Mucosa of gallbladder (tissue), 1 donor: ENCODE measurements around the gene AOPEP. TPM values are rescaled to one million over a fixed set of nuclear protein-coding genes. Genes with fewer than 3 reads are reported as not detected.
A peak's percentile ranks its signal among the peaks of the same experiment; 100 is the strongest.

Experiments
- DNase-seq: peaks from one replicate; pipeline ENCODE4 v3.0.0-alpha.2; 2020; ENCODE audit warnings: low spot score
- total RNA-seq: library from RNA; stranded (reverse); gene quantifications from one replicate; pipeline ENCODE4 v1.2.1, GENCODE V29; 2021
- donor health status: DM: no; HTN: no; CAD: no.

Gene AOPEP
- total RNA-seq, 1 donor from 2014 or later, result 105 TPM

DNA sequence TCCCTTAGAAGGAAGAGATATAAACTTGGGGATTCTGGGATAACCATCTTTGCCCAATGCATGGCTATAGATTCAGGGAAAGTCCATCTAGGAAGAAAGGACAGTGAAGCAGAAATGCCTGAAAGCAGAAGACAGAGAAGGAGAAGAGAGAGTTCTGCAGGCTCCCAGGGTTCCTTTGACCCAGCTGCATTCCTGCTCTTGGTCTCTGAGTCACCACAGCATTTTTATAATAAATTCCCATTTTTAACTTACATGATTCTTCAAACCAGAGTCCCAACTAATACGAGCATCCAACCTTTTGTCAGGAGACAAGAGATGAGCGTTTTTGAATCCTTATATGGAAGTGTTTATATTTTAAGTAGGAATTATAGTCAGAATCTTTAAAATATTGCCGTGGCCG, 12.0 kb upstream of the AOPEP start:
- DNase-seq, result no peak

DNA sequence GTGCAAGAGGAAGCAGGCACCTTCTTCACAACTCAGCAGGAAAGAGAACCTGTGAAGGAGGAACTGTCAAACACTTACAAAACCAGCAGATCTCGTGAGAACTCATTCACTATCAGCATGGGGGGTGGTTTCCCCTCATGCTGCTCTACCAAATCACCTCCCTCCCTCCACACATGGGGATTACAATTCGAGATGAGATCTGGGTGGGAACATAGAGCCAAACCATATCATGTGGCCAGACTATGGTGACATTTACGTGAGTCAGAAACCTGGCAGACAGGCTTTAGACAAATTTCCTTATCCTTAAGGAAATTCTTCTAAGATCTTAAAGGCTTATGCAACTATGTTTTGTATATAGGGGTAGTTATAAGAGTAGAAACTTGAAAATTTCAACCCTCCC, 8.7 kb upstream of the AOPEP start:
- DNase-seq, result no peak

DNA sequence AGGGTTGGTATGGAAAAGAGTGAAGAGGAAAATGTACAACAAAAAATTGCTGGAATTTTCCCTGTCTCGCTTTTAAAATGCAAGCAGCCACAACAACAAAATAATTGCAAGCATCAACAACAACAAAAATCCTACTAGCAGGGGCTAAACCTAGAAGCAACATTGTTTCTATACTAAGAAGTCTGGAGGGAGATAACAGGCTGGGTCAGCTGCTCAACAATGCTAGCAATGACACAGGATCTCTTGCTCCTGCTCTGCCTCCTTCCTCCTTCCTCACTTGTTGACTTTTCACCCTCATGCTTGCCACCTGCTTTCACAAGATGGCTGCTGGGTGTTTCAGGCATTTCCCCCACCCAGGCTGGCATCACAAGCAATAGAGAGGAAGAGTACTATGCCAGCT, 7.6 kb upstream of the AOPEP start:
- DNase-seq, result no peak

DNA sequence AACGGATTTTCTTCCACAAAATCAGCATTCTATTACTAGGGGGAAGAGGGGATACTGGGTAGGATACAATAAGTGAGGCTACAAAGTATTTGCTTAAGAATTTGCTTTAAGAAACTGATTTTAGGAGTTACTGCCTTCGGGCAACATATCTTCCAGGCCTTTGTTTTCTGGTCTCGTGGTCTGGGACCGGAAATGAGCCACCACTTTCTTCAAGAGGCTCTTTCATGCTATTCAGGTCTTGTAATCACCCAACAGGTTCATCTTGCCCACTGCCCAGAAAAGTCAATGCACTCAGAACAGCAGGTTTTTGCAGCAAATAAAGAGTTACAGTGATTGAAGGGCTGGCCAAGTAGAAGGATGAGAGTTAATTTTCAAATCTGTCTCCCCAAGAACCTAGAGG, 6.6 kb upstream of the AOPEP start:
- no peak for DNase-seq

DNA sequence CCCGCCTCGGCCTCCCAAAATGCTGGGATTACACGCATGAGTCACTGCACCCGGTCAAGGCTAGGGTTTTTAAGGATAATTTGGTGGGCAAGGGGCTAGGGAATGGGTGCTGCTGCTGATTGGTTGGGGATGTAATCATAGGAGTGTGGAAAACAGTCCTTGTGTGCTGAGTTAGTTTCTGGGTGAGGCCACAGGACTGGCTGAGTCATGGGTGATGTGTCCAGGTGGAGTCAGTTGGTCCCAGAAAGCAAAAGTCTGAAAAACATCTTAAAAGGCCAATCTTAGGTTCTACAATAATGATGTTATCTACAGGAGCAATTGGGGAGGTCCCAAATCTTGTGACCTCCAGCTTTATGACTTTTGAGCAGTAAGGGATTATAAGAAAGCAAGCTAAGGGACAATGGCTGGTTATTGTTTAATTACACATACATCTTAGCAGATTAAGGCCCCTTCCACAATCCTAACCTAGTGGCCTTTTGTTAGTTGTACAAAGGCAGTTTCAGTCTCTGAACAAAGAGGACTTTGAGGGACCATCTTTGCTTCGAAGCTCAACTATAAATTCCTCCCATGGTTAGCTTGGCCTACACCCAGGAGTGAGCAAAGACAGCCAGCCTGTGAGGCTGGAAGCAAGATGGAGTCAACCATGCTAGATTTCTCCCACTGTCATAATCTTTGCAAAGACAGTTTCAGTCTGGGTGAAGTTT, 5.5 kb upstream of the AOPEP start:
- DNase-seq, result no peak

DNA sequence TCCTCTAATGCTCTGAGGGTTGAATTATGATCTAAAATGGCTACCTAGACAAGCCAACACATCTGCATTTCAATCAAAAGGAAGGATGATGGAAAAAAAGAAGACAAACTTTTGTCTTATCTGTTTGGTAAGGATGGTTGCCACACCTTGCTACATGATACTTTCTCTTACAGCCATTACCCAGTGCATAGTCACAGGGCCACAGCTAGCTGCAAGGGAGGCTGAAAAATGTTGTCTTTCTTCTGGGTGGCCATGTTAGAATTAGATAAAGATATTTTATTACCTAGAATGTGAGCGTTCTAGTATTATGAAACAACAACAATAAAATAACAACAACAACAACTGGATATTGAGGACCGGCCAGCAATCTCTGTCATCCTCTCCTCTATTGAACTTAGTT, 4.7 kb upstream of the AOPEP start:
- DNase-seq, result no peak

DNA sequence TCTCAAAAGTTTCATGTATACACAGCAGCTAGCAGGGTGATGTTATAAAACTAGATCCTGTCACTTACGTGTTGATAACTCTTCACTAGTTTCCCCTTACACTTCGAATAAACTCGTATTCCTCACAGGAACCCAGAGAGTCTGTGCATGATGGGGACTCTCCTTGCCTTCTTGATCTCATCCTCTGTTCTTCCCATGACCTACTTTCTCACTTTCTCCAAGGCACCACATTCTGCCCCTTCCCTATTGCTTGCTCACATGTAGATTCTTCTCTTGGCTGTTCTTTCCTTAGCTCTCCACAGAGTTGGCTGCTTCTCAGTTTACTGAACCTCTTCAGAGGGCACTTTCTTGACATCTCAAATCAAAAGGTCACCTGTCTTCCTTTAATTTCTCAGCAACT, 1.2 kb upstream of the AOPEP start:
- DNase-seq, result no peak

DNA sequence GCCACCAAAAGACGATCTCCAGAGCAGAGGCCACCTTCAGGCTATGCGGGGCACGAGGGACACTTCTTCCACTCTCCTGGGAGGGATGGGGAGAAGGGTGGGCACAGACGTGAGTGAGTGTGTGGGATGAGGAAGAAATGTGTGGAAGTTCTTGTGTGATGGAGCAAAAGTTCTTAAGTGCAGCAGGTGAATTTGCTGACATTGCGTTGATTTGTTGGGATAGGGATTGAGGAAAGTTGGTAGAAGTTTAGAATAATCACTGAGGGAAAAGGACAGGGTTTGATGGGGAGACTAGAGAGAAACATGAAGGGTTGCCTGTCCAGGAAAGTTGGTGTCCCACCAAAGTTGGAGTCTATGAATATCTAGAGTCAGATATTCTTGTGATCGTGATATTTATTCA, 2.2 kb downstream of the AOPEP start:
- DNase-seq, result no peak

DNA sequence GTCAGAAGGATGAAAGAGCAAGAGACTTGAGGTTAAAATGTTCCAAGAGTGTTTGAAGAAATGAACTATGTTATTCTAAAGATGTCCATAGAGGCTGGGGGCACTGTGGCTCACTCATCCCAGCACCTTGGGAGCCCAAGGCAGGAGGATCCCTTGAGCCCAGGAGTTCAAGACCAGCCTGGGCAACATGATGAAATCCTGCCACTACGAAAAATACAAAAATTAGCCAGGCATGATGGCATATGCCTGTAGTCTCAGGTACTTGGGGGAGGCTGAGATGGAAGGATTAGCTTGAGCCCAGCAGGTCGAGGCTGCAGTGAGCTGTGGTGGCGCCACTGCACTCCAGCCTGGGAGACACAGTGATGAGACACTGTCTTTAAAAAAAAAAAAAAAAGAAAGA, 2.7 kb downstream of the AOPEP start:
- DNase-seq, result no peak

DNA sequence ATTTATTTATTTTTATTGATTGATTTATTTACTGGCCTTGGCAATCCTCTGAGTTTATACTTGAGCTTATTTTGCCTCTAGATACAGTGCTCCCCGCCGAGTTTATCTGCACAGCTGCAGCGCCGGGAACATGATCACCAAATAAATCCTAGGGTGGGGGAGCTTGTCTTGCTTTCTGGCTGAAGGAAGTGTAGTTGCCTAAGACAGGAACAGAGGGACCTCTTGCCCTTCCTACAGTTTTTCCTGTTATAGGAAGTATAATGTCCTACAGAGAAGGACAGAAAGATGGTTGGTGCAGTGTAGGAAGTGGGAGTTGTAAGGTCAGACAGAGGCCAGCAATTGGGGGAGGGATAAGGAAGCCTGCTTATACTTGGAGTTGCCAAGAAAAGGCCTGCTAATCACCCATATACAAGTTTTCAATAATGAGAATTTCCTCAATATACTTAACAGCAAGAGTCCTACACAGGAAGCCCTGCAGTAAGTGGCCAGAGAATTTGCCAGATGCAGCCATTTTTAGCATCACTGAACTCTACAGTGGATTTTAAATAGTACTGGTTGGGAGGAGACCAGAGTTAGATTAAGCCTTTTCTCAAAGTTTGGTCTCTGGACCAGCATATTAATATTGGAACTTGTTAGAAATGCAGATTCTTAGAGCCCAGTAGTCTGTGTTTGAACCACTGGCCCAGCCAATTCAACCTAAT, 7.7 kb downstream of the AOPEP start:
- no peak for DNase-seq

DNA sequence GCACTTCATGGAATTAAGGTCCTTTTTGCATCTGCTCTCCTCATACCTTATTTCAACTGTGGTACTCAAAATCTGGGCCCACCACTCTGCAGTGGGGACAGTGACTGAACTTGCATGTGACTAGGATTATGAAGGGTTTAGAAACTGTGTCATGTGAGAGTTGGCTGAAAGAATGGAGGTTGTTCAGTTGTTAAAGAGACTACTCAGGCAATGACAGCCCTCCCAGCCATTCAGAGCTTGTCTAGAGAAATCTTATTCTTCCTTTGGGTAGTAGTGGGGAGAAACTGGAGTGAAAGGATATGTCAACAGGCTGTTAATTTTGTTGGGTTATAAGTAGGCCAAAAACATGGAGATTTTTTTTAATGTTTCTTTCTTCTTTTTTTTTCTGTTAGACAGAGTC, 10.3 kb downstream of the AOPEP start:
- DNase-seq, result no peak

DNA sequence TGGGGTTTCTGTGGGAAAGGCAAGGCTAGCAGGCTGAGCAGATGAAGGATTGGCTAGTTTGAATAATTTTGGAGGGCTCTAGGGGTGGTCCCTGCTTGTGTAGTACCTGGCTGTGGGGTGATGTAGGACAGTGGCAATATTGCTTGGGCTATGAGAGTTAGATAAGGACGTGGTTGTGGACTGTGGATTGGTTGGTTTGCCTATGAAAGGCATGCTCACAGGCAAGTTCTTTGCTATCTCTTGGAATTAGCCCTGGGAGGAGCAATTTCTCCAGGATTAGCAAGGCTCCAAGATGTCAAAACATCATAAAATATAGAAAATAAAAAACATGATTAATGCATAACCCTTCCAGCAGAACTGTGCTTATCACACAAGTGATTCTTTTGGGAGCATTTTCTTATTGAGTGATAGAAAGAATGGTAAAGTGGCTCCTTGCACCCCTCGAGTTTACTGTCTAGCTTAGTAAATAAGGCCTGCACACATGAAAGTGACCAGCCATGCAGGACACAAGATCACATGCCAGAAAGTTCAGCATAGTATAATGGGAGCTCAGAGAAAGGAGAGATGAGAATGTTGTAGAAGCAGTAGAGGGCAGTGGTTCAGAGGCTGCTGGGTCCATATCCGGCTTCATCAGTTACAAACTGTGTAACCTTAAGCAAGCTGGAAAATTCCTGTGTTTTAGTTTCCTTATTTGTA, 13.8 kb downstream of the AOPEP start:
- no peak for DNase-seq

DNA sequence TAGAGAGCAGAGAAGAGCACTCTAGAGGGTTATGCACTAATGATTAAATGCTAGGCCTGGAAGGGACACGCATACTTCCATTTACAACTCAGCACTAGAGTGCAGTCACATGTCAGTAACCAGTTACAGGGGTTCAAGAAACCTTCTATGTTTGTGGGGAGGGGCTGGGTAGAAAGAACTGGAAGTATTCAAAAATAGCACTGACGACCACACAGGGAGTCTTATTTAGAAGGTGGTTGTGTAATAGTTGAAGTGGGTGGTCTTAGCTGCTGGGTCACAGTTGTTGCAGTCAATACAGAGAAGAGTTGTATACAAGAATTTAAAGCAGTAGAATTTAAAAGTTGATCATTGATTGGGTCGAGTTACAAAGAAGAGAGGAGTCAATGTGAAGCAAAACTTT, 15.4 kb downstream of the AOPEP start:
- DNase-seq, result no peak

DNA sequence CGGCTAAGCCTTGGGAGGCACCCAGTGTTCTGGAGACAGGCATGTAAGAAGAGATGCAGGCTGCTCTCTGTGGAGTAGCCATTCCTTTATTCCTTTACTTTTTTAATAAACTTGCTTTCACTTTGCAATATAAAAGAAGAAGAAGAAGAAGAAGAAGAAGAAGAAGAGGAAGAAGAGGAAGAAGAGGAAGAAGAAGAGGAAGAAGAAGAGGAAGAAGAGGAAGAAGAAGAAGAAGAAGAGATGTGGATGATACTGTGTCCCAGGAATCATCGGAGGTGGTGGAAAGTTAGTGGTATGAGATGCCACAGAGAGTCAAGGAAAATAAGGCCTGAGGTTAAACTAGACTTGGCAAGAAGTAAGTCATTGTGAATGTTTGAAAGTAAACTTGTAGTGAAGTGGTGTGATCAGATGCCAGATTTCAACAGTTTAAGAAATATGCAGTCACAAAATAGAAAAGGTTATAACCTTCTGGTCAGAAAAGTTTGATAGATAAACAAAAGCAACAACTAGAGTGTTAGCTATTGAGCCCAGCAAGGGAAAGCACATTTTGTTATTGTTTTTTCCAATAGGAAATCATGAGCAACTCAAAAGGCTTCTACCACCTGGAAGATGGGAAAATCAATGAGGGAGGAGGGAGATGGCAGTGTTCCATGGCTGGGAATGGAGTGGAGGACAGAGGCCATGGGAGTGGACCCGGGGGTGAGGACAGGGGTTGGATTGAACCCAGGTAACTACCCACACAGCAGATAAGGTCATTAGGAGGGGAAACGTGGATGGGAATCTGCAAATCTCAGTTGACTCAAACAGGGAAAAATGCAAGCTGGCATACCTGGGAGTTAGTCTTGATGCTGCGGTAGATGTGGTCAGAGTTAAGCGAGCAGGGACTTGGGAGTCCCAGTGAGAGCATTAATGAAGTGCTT, 16.8 kb downstream of the AOPEP start:
- DNase-seq, result peak; percentile 66

DNA sequence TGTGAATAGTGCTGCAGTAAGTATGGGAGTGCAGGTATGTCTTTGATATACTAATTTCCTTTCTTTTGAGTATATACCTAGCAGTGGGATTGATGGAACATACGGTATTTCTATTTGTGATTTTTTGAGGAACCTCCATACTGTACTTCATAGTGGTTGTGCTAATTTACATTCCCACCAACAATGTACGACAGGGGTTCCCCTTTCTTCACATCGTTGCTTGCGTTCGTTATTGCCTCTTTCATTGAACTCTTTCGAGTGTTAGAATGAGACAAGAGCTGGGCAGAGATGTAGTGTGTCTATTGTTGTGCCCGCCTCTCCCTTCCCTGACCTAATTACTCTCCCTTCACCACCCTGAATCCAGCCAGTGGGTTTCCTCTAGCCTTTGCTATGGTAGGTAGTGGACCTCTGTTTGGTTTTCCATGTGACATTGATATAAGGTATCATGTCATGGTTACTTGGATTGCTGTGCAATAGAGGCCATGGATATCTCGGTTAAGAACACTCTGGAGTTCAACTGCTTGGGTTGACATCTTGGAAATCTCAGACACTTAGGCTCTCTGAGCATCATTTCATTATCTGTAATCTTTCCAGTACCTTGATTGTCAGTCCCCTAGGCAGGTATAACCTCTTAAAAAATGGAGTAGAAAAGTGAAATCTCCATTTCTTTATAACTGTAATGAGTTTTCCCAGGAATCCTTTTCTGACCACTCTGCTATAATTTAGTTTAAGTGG, 19.5 kb downstream of the AOPEP start:
- DNase-seq, result no peak

DNA sequence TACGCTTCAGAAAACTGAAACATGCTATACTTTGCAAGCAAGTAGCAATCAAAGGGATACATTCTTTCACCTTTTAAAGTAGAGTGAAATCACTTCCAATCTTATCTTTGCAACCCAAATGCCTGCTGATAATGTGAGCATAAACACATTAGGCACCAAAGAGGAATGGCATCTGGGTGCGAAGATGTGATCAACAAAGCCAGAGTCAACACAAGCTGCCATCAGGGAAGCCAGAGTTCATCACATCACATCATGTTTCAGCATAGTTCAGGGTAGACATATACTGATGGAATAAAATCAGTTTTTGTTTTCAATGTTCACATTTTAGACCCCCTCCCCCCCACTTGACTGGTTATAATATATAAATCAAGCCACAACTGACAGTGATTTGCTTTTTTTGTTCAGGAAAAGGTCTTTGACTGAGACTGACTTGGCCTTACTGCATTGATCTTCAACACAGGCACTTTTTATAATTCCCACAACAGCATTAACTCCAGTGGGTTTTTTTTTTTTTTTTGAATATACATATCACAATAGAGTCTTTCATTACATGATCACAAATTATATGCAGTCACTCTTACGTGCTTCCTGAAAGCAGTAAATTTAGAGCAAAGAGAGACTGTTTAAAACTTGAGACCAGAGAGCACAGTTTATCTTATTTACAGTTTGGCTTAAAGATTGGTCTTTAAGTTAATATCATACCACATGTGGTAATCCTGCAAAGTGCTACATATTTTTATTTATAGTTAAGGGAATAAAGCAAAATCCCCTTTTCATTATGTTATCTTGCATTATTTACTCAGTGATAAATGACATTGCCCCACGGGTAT, 20.3 kb downstream of the AOPEP start:
- no peak for DNase-seq

DNA sequence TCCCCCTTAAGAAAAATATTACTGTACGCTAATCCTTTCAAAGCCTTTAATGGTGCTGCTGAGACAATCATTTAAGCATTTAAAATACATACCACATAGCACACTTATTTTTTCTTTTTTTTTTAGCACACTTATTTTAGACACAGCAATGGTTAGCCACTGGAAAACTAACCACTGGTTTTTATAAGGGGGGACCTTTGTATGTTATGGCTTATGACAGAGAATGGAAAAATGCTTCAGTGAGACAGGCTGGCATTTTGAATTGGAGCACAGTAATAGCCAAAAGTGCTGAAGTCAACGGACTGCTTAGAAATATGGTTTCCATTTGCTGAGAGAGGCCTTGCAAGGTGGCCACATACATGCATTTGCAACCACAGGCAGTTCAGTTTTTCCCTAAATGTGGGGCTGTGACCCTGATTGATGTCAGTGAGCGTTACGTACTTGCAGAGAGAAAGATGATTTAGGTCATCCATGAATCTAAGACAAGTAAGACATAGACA, 28.5 kb downstream of the AOPEP start:
- DNase-seq, result no peak

DNA sequence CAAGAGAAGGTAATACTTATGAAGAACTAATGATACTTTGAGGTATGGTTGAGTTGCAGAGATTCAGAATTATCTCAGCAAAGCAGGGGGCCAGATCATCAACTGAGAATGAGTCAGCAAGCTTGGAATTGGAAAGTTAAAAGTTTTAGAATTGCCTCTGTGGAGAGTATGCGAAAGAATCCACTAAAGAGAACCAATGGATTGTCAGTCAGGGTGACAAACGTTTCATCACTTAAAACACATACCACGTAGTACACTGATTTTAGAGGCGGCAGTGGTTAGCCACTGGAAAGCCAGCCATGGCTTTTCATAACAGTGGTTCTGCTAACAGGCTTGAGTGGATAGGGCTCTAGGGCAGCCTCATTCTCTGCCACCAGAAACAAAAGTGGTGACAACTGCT, 30.7 kb downstream of the AOPEP start:
- DNase-seq, result no peak

DNA sequence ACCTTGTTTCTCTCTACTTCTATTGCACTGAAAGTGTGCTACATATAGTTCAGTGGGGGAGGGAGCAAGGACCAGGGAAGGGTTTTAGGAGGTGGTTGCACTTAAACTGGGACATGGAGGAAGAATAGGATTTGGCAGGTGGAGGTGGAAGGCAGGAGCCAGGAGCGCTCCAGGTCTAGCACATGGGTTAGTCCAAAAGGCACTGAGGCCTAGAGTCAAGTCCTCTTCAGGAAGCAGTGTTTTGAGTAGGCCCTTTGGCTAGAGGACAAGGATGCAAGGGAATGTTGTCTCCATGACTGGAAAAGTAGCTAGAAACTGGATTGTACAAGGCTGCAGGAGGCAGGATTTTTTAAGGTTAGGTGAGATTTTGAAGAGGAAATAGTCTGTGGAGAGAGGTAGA, 31.5 kb downstream of the AOPEP start:
- DNase-seq, result no peak

DNA sequence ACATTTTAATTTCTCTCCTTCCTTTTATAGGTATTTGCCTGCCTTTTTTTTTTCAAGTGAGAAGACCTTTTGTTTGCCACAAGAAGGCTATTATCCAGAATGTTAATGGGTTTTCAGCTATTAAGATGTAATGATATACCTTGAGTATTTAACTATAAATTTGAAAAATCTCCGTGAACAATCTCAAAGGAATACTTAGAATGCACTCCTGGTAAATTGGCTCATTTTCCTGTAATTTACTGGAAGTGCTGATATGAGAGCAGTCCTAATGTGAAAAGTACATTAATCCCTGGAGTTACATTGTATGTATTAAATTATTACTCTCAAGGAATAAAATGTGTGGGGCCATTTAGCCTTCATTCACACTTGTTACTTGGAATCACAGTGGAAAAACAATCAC, 32.4 kb downstream of the AOPEP start:
- DNase-seq, result no peak
